ENCODE data around the gene PRAMEF12. TPM values are rescaled to one million over a fixed set of nuclear protein-coding genes. Genes with fewer than 3 reads are reported as not detected.
"Not testable (repeated sequence)": the region's sequence is repeated elsewhere in the genome, so short reads cannot be mapped to it uniquely, and the experiment has no call there.

PRAMEF12 gene
- total RNA-seq, 2 donors from 2014 or later: not detected

GRCh38 chr1:12811409-12811784 lies 37.9 kb downstream of the PRAMEF12 start:
- Histone ChIP-seq H3K9ac (ENCODE audit: extremely low read depth, low read length, poor library complexity, severe bottlenecking) (no peak overlapping the region), H3K36me3 (ENCODE audit: control insufficient read depth, insufficient read depth, low read length) (no peaks in the 10 kb centered on the region), H3K9me3 (ENCODE audit: control insufficient read depth, low read length) (peaks cover 19% of the 10 kb centered on the region), H3K27ac (ENCODE audit: low read depth, low read length) (no peak overlapping the region), H3K27me3 (ENCODE audit: control insufficient read depth, insufficient read depth, low read length, poor library complexity, severe bottlenecking) (no peaks in the 10 kb centered on the region), H3K4me3 (ENCODE audit: low read length) (no peak overlapping the region), H3K4me1 (ENCODE audit: control insufficient read depth, insufficient read depth, low read length) (no peaks in the 10 kb centered on the region)
- Mint-ChIP-seq H3K27ac (no peak overlapping the region), H3K4me3 (no peak overlapping the region), H3K27me3 (ENCODE audit: insufficient read depth) (no peaks in the 10 kb centered on the region), H3K4me1 (no peaks in the 10 kb centered on the region), H3K9me3 (peaks cover 82% of the 10 kb centered on the region), H3K36me3 (ENCODE audit: low read depth) (no peaks in the 10 kb centered on the region)
- no peak for DNase-seq
- TF ChIP-seq CTCF (conservative IDR thresholded peaks at IDR 0.05): no peak
- WGBS, 2 experiments (ENCODE audit: insufficient coverage in 1 of 2, insufficient read length in 1 of 2): 17 to 44% methylated on average over 1 to 2 of the region's 2 CpGs

DNA sequence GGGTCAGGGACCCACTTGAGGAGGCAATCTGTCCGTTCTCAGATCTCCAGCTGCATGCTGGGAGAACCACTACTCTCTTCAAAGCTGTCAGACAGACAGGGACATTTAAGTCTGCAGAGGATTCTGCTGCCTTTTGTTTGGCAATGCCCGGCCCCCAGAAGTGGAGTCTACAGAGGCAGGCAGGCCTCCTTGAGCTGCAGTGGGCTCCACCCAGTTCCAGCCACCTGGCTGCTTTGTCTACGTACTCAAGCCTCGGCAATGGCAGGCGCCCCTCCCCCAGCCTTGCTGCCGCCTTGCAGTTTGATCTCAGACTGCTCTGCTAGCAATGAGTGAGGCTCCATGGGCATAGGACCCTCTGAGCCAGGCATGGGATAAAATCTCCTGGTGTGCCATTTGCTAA lies 45.5 kb downstream of the PRAMEF12 start:
- H3K4me3 Mint-ChIP-seq; H3K27me3 Mint-ChIP-seq (ENCODE audit: insufficient read depth); H3K36me3 ChIP-seq (ENCODE audit: control insufficient read depth, insufficient read depth, low read length); H3K4me1 Mint-ChIP-seq; DNase-seq; H3K27ac Mint-ChIP-seq; H3K9ac ChIP-seq (ENCODE audit: extremely low read depth, low read length, poor library complexity, severe bottlenecking); H3K4me3 ChIP-seq (ENCODE audit: low read length); H3K27me3 ChIP-seq (ENCODE audit: control insufficient read depth, insufficient read depth, low read length, poor library complexity, severe bottlenecking); H3K4me1 ChIP-seq (ENCODE audit: control insufficient read depth, insufficient read depth, low read length); H3K9me3 ChIP-seq (ENCODE audit: control insufficient read depth, low read length); H3K36me3 Mint-ChIP-seq (ENCODE audit: low read depth); H3K27ac ChIP-seq (ENCODE audit: low read depth, low read length): not testable (repeated sequence)
- peaks cover 75% of the 10 kb centered on the region for H3K9me3 Mint-ChIP-seq
- WGBS, 2 experiments (ENCODE audit: insufficient coverage in 1 of 2, insufficient read length in 1 of 2): 68 to 90% methylated on average over 2 to 6 of the region's 6 CpGs

Other genes starting within 250 kb of the PRAMEF12 start
- 1 to 10 TPM; 9.2 to 9.8 TPM for gene DHRS3, start 155.5 kb upstream of the PRAMEF12 start, total RNA-seq
- not detected for gene AADACL4, start 129.7 kb upstream of the PRAMEF12 start, total RNA-seq
- under 1 TPM in 1 of 2 donors, not detected in 1; 0.24 TPM for gene AADACL3, start 57.6 kb upstream of the PRAMEF12 start, total RNA-seq
- gene CFAP107, start 27.5 kb upstream of the PRAMEF12 start, total RNA-seq: not detected
- gene PRAMEF1, start 17.7 kb downstream of the PRAMEF12 start, total RNA-seq: not detected
- not detected for gene PRAMEF11, start 57.7 kb downstream of the PRAMEF12 start, total RNA-seq
- not detected for gene HNRNPCL1, start 75.0 kb downstream of the PRAMEF12 start, total RNA-seq
- not detected for gene PRAMEF2, start 83.3 kb downstream of the PRAMEF12 start, total RNA-seq
- gene PRAMEF4, start 112.5 kb downstream of the PRAMEF12 start, total RNA-seq: not detected
- not detected for gene PRAMEF10, start 124.5 kb downstream of the PRAMEF12 start, total RNA-seq
- gene PRAMEF7, start 142.9 kb downstream of the PRAMEF12 start, total RNA-seq: not detected
- not detected for gene PRAMEF6, start 173.8 kb downstream of the PRAMEF12 start, total RNA-seq

Measured in endodermal cell (in vitro differentiated cells).